Fibroblast of the aortic adventitia (primary cell): ENCODE data around the gene ZIC4. TPM values are rescaled to one million over a fixed set of nuclear protein-coding genes. Genes with fewer than 3 reads are reported as not detected.

Source experiments
- DNase-seq: peaks from one replicate; pipeline ENCODE4 v3.0.0-alpha.2; 2010; ENCODE audit warnings: low read depth
- H3K4me3 ChIP-seq: 2 replicates; pipeline ENCODE4 v1.5.1; 2011; ENCODE audit warnings: low read depth, mild to moderate bottlenecking, control low read depth, low read length, moderate library complexity
- CTCF ChIP-seq: IDR thresholded peaks from 2 replicates; pipeline ENCODE4 v1.5.1; 2011; ENCODE audit warnings: mild to moderate bottlenecking, low read length, control low read depth, inconsistent platforms; ENCODE audit not compliant: insufficient read depth
- total RNA-seq: library from RNA; depleted of rRNA; stranded (reverse); fragments of >200 nt; gene quantifications from 2 replicates; pipeline ENCODE4 v1.2.3, GENCODE V29; 2012; ENCODE audit warnings: low replicate concordance

Gene ZIC4
- total RNA-seq, 1 donor = not detected

GRCh38 chr3:147405231-147406027 is 914 bp downstream of the ZIC4 start:
- no peak overlapping the region for H3K4me3 ChIP-seq
- no peak for DNase-seq
- TF ChIP-seq CTCF = no peak

- TF ChIP-seq CTCF = no peak
- DNase-seq = no peak
- H3K4me3 ChIP-seq = no peak overlapping the region
Measured at GRCh38 chr3:147404800-147405230, 1.5 kb downstream of the ZIC4 start.

GRCh38 chr3:147404000-147404799 is 2.1 kb downstream of the ZIC4 start:
- no peak for TF ChIP-seq CTCF
- H3K4me3 ChIP-seq = no peak overlapping the region
- DNase-seq = no peak

GRCh38 chr3:147403511-147403910 is 2.8 kb downstream of the ZIC4 start:
- no peak for DNase-seq
- H3K4me3 ChIP-seq = no peak overlapping the region
- no peak for TF ChIP-seq CTCF

GRCh38 chr3:147402159-147402558 is 4.2 kb downstream of the ZIC4 start:
- DNase-seq = no peak
- H3K4me3 ChIP-seq = no peak overlapping the region
- no peak for TF ChIP-seq CTCF

- no peak for DNase-seq
Measured at GRCh38 chr3:147401421-147401820, 4.9 kb downstream of the ZIC4 start.

More at GRCh38 chr3:147401421-147401820, 4.9 kb downstream of the ZIC4 start:
- no peak for TF ChIP-seq CTCF
- H3K4me3 ChIP-seq = no peak overlapping the region
